Fibroblast of skin of back (primary cell): Measurements from ENCODE around the gene ARID4B.
"Not testable (repeated sequence)": the region's sequence is repeated elsewhere in the genome, so short reads cannot be mapped to it uniquely, and the experiment has no call there.

Experiments
- DNase-seq: peaks from one replicate; pipeline ENCODE4 v3.0.0-alpha.2; 2013

The ARID4B gene

GRCh38 chr1:235297579-235297978, 30.4 kb downstream of the ARID4B start:
- no peak for DNase-seq

- no peak for DNase-seq
Observed at GRCh38 chr1:235296729-235297128, 31.2 kb downstream of the ARID4B start.

- peak; percentile 23 for DNase-seq
Observed at GRCh38 chr1:235295902-235296350, 32.1 kb downstream of the ARID4B start.

GRCh38 chr1:235293322-235293942, 34.5 kb downstream of the ARID4B start:
- no peak for DNase-seq

GRCh38 chr1:235292790-235293189, 35.2 kb downstream of the ARID4B start:
- no peak for DNase-seq

- DNase-seq, result no peak
Observed at GRCh38 chr1:235291599-235292091, 36.3 kb downstream of the ARID4B start.

- no peak for DNase-seq
Observed at GRCh38 chr1:235290740-235291502, 37.1 kb downstream of the ARID4B start.

- DNase-seq, result no peak
Observed at GRCh38 chr1:235289859-235290739, 37.9 kb downstream of the ARID4B start.

- no peak for DNase-seq
Observed at GRCh38 chr1:235287208-235287882, 40.6 kb downstream of the ARID4B start.

GRCh38 chr1:235286667-235287066, 41.3 kb downstream of the ARID4B start:
- no peak for DNase-seq

- no peak for DNase-seq
Observed at GRCh38 chr1:235284231-235284769, 43.7 kb downstream of the ARID4B start.

- DNase-seq, result not testable (repeated sequence)
Observed at GRCh38 chr1:235283636-235284035, 44.3 kb downstream of the ARID4B start.

GRCh38 chr1:235280467-235280866, 47.5 kb downstream of the ARID4B start:
- no peak for DNase-seq

- no peak for DNase-seq
Observed at GRCh38 chr1:235279694-235280093, 48.3 kb downstream of the ARID4B start.

- DNase-seq, result no peak
Observed at GRCh38 chr1:235278915-235279292, 49.1 kb downstream of the ARID4B start.

- no peak for DNase-seq
Observed at GRCh38 chr1:235278233-235278914, 49.6 kb downstream of the ARID4B start.

- DNase-seq, result no peak
Observed at GRCh38 chr1:235277709-235278108, 50.3 kb downstream of the ARID4B start.

- no peak for DNase-seq
Observed at GRCh38 chr1:235275836-235276235, 52.1 kb downstream of the ARID4B start.

- DNase-seq, result no peak
Observed at GRCh38 chr1:235275223-235275622, 52.8 kb downstream of the ARID4B start.

- DNase-seq, result no peak
Observed at GRCh38 chr1:235272851-235273250, 55.1 kb downstream of the ARID4B start.

- peak; percentile 16 for DNase-seq
Observed at GRCh38 chr1:235270625-235271024, 57.4 kb downstream of the ARID4B start.
